ENCODE results near the gene ETFA. TPM values are rescaled to one million over a fixed set of nuclear protein-coding genes. Genes with fewer than 3 reads are reported as not detected.

Gene ETFA
- total and polyA plus RNA-seq, 11 donors, result 210 to 536 (median 309) TPM

- TF ChIP-seq CTCF (IDR thresholded peaks at IDR 0.05), result no peak
- TF ChIP-seq POLR2A (IDR thresholded peaks at IDR 0.05), result no peak
- H3K27ac ChIP-seq, result no peak overlapping the region
- WGBS, 4 donors, result 93 to 100% (median 95%) methylated on average over 2 of the region's 2 CpGs
- no peaks in the 10 kb centered on the region for H3K27me3 ChIP-seq
- DNase-seq (no peak), ATAC-seq (no peak)
- peaks cover 0 to 13% (median 0%) of the 10 kb centered on the region in 12 donors for H3K9me3 ChIP-seq
- H3K4me1 ChIP-seq, result no peaks in the 10 kb centered on the region
- no peak overlapping the region for H3K4me3 ChIP-seq
- intact Hi-C loops (cut with DNase I), result no loop called here
- H3K36me3 ChIP-seq, result peaks cover 0 to 62% (median 35%) of the 10 kb centered on the region in 9 donors
Observed at GRCh38 chr15:76223521-76223920, 87.7 kb downstream of the ETFA start.

GRCh38 chr15:76222159-76222558 is 89.1 kb downstream of the ETFA start:
- Histone ChIP-seq H3K4me3 (no peak overlapping the region), H3K9me3 (peaks cover 0 to 13% (median 0%) of the 10 kb centered on the region in 12 donors), H3K4me1 (peaks cover 0 to 5% (median 0%) of the 10 kb centered on the region in 12 donors), H3K27ac (no peak overlapping the region), H3K36me3 (peaks cover 0 to 55% (median 32%) of the 10 kb centered on the region in 9 donors), H3K27me3 (no peaks in the 10 kb centered on the region)
- ATAC-seq (no peak), DNase-seq (no peak)
- intact Hi-C loops (cut with DNase I), result no loop called here
- 96 to 98% (median 97%) methylated on average over 4 of the region's 4 CpGs for WGBS, 4 donors
- TF ChIP-seq POLR2A (IDR thresholded peaks at IDR 0.05), result no peak
- TF ChIP-seq CTCF (IDR thresholded peaks at IDR 0.05), result no peak

GRCh38 chr15:76221085-76221767 is 90.0 kb downstream of the ETFA start:
- DNase-seq (no peak), ATAC-seq (no peak)
- peaks cover 0 to 7% (median 0%) of the 10 kb centered on the region in 12 donors for H3K4me1 ChIP-seq
- WGBS, 4 donors, result 92 to 100% (median 98%) methylated on average over 1 of the region's 1 CpG
- peaks cover 0 to 13% (median 0%) of the 10 kb centered on the region in 12 donors for H3K9me3 ChIP-seq
- TF ChIP-seq CTCF (IDR thresholded peaks at IDR 0.05) (no peak), POLR2A (IDR thresholded peaks at IDR 0.05) (no peak)
- no peaks in the 10 kb centered on the region for H3K27me3 ChIP-seq
- no peak overlapping the region for H3K27ac ChIP-seq
- H3K36me3 ChIP-seq, result peaks cover 0 to 51% (median 32%) of the 10 kb centered on the region in 9 donors
- no peak overlapping the region for H3K4me3 ChIP-seq
- intact Hi-C loops (cut with DNase I), result no loop called here

- no peak for TF ChIP-seq CTCF (IDR thresholded peaks at IDR 0.05)
- no peak for TF ChIP-seq POLR2A (IDR thresholded peaks at IDR 0.05)
- H3K4me3 ChIP-seq, result no peak overlapping the region
Observed at GRCh38 chr15:76217882-76218217, 93.4 kb downstream of the ETFA start.

More at GRCh38 chr15:76217882-76218217, 93.4 kb downstream of the ETFA start:
- H3K4me1 ChIP-seq, result peaks cover 0 to 7% (median 0%) of the 10 kb centered on the region in 12 donors
- intact Hi-C loops (cut with DNase I), result no loop called here
- no peaks in the 10 kb centered on the region for H3K27me3 ChIP-seq
- 91 to 95% (median 94%) methylated on average over 5 of the region's 5 CpGs for WGBS, 4 donors
- no peak overlapping the region for H3K27ac ChIP-seq
- ATAC-seq, result no peak
- H3K36me3 ChIP-seq, result peaks cover 0 to 51% (median 34%) of the 10 kb centered on the region in 9 donors
- DNase-seq, result no peak
- peaks cover 0 to 13% (median 0%) of the 10 kb centered on the region in 12 donors for H3K9me3 ChIP-seq
